Dedifferentiated amniotic fluid mesenchymal stem cell (primary cell): ENCODE data around the gene PPP2R1A.
"Not testable (repeated sequence)": the region's sequence is repeated elsewhere in the genome, so short reads cannot be mapped to it uniquely, and the experiment has no call there.

Experiments used
- DNase-seq: peaks from one replicate; pipeline ENCODE4 v3.0.0-alpha.2; 2016; ENCODE audit errors: extremely low spot score

PPP2R1A gene

GRCh38 chr19:52244021-52244420 is 54.2 kb downstream of the PPP2R1A start:
- no peak for DNase-seq

GRCh38 chr19:52248241-52248640 is 58.4 kb downstream of the PPP2R1A start:
- DNase-seq, result peak; percentile 36

GRCh38 chr19:52258426-52258825 is 68.6 kb downstream of the PPP2R1A start:
- no peak for DNase-seq

GRCh38 chr19:52265556-52265955 is 75.7 kb downstream of the PPP2R1A start:
- not testable (repeated sequence) for DNase-seq

- peak; percentile 92 for DNase-seq
Observed at GRCh38 chr19:52269338-52270261, 79.7 kb downstream of the PPP2R1A start, which contains the start of gene ZNF766. Gene ZNF766 (plus strand): TSS chr19:52269587. CDS start chr19:52269614, 27 bp downstream.

- DNase-seq, result no peak
Observed at GRCh38 chr19:52270266-52270885, 80.5 kb downstream of the PPP2R1A start.

GRCh38 chr19:52273301-52273700 is 83.4 kb downstream of the PPP2R1A start:
- DNase-seq, result no peak

GRCh38 chr19:52274191-52274590 is 84.3 kb downstream of the PPP2R1A start:
- DNase-seq, result no peak

GRCh38 chr19:52275988-52276387 is 86.1 kb downstream of the PPP2R1A start:
- DNase-seq, result no peak

- no peak for DNase-seq
Observed at GRCh38 chr19:52277471-52277870, 87.6 kb downstream of the PPP2R1A start.
